Measurements from ENCODE around the gene MTRF1L.
A peak's percentile ranks its signal among the peaks of the same experiment; 100 is the strongest.

Gene MTRF1L

GRCh38 chr6:153002613-153003365 lies at the start of gene MTRF1L:
Gene MTRF1L (minus strand): TSS chr6:153002709. CDS start chr6:153002685, 24 bp downstream.
- DNase-seq (ENCODE audit: low read depth in 2 of 2) = peak; percentile 83 to 87

GRCh38 chr6:153051801-153052200 lies 49.3 kb upstream of the MTRF1L start:
- DNase-seq (ENCODE audit: low read depth in 2 of 2) = no peak

GRCh38 chr6:153048631-153049030 lies 46.1 kb upstream of the MTRF1L start:
- no peak for DNase-seq (ENCODE audit: low read depth in 2 of 2)

GRCh38 chr6:153047386-153047785 lies 44.9 kb upstream of the MTRF1L start:
- no peak for DNase-seq (ENCODE audit: low read depth in 2 of 2)

- DNase-seq (ENCODE audit: low read depth in 2 of 2) = no peak
Observed at GRCh38 chr6:153045271-153045670, 42.8 kb upstream of the MTRF1L start.

- DNase-seq (ENCODE audit: low read depth in 2 of 2) = no peak
Observed at GRCh38 chr6:153044295-153044694, 41.8 kb upstream of the MTRF1L start.

GRCh38 chr6:153043719-153044118 lies 41.2 kb upstream of the MTRF1L start:
- no peak for DNase-seq (ENCODE audit: low read depth in 2 of 2)

- no peak for DNase-seq (ENCODE audit: low read depth in 2 of 2)
Observed at GRCh38 chr6:153038378-153039057, 36.0 kb upstream of the MTRF1L start.

GRCh38 chr6:153034139-153034538 lies 31.6 kb upstream of the MTRF1L start:
- DNase-seq (ENCODE audit: low read depth in 2 of 2) = no peak

- DNase-seq (ENCODE audit: low read depth in 2 of 2) = no peak
Observed at GRCh38 chr6:153032255-153032882, 29.9 kb upstream of the MTRF1L start.

- no peak for DNase-seq (ENCODE audit: low read depth in 2 of 2)
Observed at GRCh38 chr6:153031335-153031955, 28.9 kb upstream of the MTRF1L start.

- no peak for DNase-seq (ENCODE audit: low read depth in 2 of 2)
Observed at GRCh38 chr6:153028963-153029362, 26.5 kb upstream of the MTRF1L start.

- DNase-seq (ENCODE audit: low read depth in 2 of 2) = no peak
Observed at GRCh38 chr6:153028286-153028685, 25.8 kb upstream of the MTRF1L start.

GRCh38 chr6:153027480-153027879 lies 25.0 kb upstream of the MTRF1L start:
- no peak for DNase-seq (ENCODE audit: low read depth in 2 of 2)

- DNase-seq (ENCODE audit: low read depth in 2 of 2) = no peak
Observed at GRCh38 chr6:153024709-153025017, 22.2 kb upstream of the MTRF1L start.

- peak; percentile 14 to 27 for DNase-seq (ENCODE audit: low read depth in 2 of 2)
Observed at GRCh38 chr6:153023977-153024708, 21.6 kb upstream of the MTRF1L start.

- DNase-seq (ENCODE audit: low read depth in 2 of 2) = no peak
Observed at GRCh38 chr6:153018355-153018754, 15.8 kb upstream of the MTRF1L start.

GRCh38 chr6:153016846-153017245 lies 14.3 kb upstream of the MTRF1L start:
- no peak for DNase-seq (ENCODE audit: low read depth in 2 of 2)

GRCh38 chr6:153015094-153015640 lies 12.7 kb upstream of the MTRF1L start:
- no peak for DNase-seq (ENCODE audit: low read depth in 2 of 2)

- DNase-seq (ENCODE audit: low read depth in 2 of 2) = no peak
Observed at GRCh38 chr6:153013438-153013837, 10.9 kb upstream of the MTRF1L start.

- no peak for DNase-seq (ENCODE audit: low read depth in 2 of 2)
Observed at GRCh38 chr6:153012856-153013255, 10.3 kb upstream of the MTRF1L start.

- no peak for DNase-seq (ENCODE audit: low read depth in 2 of 2)
Observed at GRCh38 chr6:153003366-153003690, 819 bp upstream of the MTRF1L start.
